NT2/D1 (cell line): ENCODE data around the gene CDK5R1.

Source experiments
- YY1 ChIP-seq: IDR thresholded peaks from 2 replicates; pipeline ENCODE4 v1.6.1; 2011; ENCODE audit not compliant: insufficient read length, insufficient read depth
- ZNF274 ChIP-seq: IDR thresholded peaks from 2 replicates; pipeline ENCODE4 v1.6.1; 2011; ENCODE audit warnings: mild to moderate bottlenecking, low read depth, low read length

DNA sequence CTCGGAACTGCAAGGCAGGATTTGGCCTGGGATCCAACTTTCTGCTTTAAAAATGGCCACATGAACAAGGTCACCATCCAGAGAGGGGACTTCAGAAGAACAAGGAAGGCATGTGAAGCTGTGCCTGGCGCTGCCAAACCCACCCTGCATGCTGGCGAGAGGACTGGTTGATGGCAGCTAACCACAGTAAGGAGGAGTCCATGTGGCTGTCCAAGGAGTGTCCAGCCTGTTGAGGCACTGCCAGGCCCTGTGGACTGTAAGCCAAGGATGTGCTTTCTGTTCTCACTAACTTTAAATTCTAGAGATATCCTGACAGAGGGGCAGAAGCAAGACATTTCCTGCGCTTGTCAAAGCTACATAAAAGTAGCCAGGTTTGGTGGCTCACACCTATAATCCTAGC, 40.4 kb downstream of the CDK5R1 start:
- no peak for TF ChIP-seq ZNF274
- no peak for TF ChIP-seq YY1
